SK-N-SH treated with all-trans-retinoic acid at 6 μM for 48 hours (cell line): ENCODE results near the gene NFIL3.

Experiments
- GLIS3 ChIP-seq: fragments of 250-450 bp; sonication (Bioruptor Pico); IDR thresholded peaks from 2 replicates; pipeline ENCODE4 v1.5.0; 2020; ENCODE audit warnings: mild to moderate bottlenecking, moderate library complexity
- ISL1 ChIP-seq: fragments of 250-450 bp; sonication (Bioruptor Pico); IDR thresholded peaks from 2 replicates; pipeline ENCODE4 v2.1.2; 2022; ENCODE audit warnings: mild to moderate bottlenecking, moderate library complexity
- OSR1 ChIP-seq: fragments of 250-450 bp; sonication (Bioruptor Pico); IDR thresholded peaks from 2 replicates; pipeline ENCODE4 v1.8.0; 2022; ENCODE audit warnings: moderate library complexity, mild to moderate bottlenecking, inconsistent platforms
- TCF4 ChIP-seq: fragments of 250-450 bp; sonication (Bioruptor Pico); IDR thresholded peaks from 2 replicates; pipeline ENCODE4 v1.8.0; 2021; ENCODE audit warnings: mild to moderate bottlenecking, moderate library complexity, borderline replicate concordance
- TOX ChIP-seq: fragments of 250-450 bp; sonication (Bioruptor Pico); IDR thresholded peaks from 2 replicates; pipeline ENCODE4 v1.8.0; 2021; ENCODE audit warnings: mild to moderate bottlenecking, moderate library complexity, borderline replicate concordance
- ZC3H10 ChIP-seq: fragments of 250-450 bp; sonication (Bioruptor Pico); IDR thresholded peaks from 2 replicates; pipeline ENCODE4 v1.5.1; 2021; ENCODE audit warnings: mild to moderate bottlenecking, moderate library complexity
- ZFP30 ChIP-seq: fragments of 450-650 bp; formaldehyde crosslinking; IDR thresholded peaks from 2 replicates; pipeline ENCODE4 v1.5.0; 2022; ENCODE audit warnings: mild to moderate bottlenecking, moderate library complexity
- ZNF565 ChIP-seq: fragments of 450-650 bp; formaldehyde crosslinking; conservative IDR thresholded peaks from 2 replicates; pipeline ENCODE4 v1.5.0; 2020; ENCODE audit warnings: low read depth, mild to moderate bottlenecking, moderate library complexity
- ZNF8 ChIP-seq: fragments of 450-650 bp; formaldehyde crosslinking; IDR thresholded peaks from 2 replicates; pipeline ENCODE4 v1.5.0; 2020; ENCODE audit warnings: mild to moderate bottlenecking, moderate library complexity
- TF ChIP-seq, protein P1 (sequence below): fragments of 250-450 bp; sonication (Bioruptor Pico); IDR thresholded peaks from 2 replicates; pipeline ENCODE4 v1.5.1; 2020; ENCODE audit warnings: low read depth, mild to moderate bottlenecking, moderate library complexity
- TF ChIP-seq, protein P2 (sequence below): fragments of 250-450 bp; sonication (Bioruptor Pico); IDR thresholded peaks from 2 replicates; pipeline ENCODE4 v1.8.0; 2020; ENCODE audit warnings: mild to moderate bottlenecking, moderate library complexity, borderline replicate concordance

GRCh38 chr9:91428436-91428835 lies 4.8 kb upstream of the NFIL3 start:
- TF ChIP-seq, protein P1, sequence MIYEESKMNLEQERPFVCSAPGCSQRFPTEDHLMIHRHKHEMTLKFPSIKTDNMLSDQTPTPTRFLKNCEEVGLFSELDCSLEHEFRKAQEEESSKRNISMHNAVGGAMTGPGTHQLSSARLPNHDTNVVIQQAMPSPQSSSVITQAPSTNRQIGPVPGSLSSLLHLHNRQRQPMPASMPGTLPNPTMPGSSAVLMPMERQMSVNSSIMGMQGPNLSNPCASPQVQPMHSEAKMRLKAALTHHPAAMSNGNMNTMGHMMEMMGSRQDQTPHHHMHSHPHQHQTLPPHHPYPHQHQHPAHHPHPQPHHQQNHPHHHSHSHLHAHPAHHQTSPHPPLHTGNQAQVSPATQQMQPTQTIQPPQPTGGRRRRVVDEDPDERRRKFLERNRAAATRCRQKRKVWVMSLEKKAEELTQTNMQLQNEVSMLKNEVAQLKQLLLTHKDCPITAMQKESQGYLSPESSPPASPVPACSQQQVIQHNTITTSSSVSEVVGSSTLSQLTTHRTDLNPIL (CRISPR knock-in tag), result no peak
- TF ChIP-seq ZC3H10 (CRISPR knock-in tag) (no peak), TCF4 (CRISPR knock-in tag) (no peak), ZNF8 (CRISPR knock-in tag) (no peak), ZFP30 (CRISPR knock-in tag) (no peak), OSR1 (CRISPR knock-in tag) (no peak), ZNF565 (CRISPR knock-in tag) (no peak), ISL1 (CRISPR knock-in tag) (no peak), TOX (CRISPR knock-in tag) (no peak), GLIS3 (CRISPR knock-in tag) (no peak)
- TF ChIP-seq, protein P2, sequence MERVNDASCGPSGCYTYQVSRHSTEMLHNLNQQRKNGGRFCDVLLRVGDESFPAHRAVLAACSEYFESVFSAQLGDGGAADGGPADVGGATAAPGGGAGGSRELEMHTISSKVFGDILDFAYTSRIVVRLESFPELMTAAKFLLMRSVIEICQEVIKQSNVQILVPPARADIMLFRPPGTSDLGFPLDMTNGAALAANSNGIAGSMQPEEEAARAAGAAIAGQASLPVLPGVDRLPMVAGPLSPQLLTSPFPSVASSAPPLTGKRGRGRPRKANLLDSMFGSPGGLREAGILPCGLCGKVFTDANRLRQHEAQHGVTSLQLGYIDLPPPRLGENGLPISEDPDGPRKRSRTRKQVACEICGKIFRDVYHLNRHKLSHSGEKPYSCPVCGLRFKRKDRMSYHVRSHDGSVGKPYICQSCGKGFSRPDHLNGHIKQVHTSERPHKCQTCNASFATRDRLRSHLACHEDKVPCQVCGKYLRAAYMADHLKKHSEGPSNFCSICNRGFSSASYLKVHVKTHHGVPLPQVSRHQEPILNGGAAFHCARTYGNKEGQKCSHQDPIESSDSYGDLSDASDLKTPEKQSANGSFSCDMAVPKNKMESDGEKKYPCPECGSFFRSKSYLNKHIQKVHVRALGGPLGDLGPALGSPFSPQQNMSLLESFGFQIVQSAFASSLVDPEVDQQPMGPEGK, result no peak
